T-cell (primary cell): ENCODE data around the gene RNGTT. TPM values are rescaled to one million over a fixed set of nuclear protein-coding genes. Genes with fewer than 3 reads are reported as not detected.

ENCODE experiments used
- ATAC-seq, 4 experiments: fragments of 200-7000 bp in 3 of 4; fragments of 150-1000 bp in 1 of 4; cut with Tn5 transposase; replicated peaks in 1 of 4; 1 replicate in 3 of 4; 2 replicates in 1 of 4; pipeline ENCODE4 v1.10.0; 2021; ENCODE audit warnings: moderate library complexity in 3 of 4, mild to moderate bottlenecking in 2 of 4, moderate number of reproducible peaks in 1 of 4
- CTCF ChIA-PET, 2 donors: fragments of 300-600 bp; sonication (Branson Sonifier 250); formaldehyde crosslinking; loops; one replicate each; lab custom pipeline; 2022; ENCODE audit warnings: antibody characterized with exemption in 2 of 2; lab: Charles Lee
- POLR2A ChIA-PET, 2 donors: fragments of 300-600 bp; sonication (Branson Sonifier 250); formaldehyde crosslinking; loops; one replicate each; lab custom pipeline; 2022; ENCODE audit warnings: antibody characterized with exemption in 2 of 2; lab: Charles Lee
- DNase-seq, 35 experiments: peaks; one replicate each; pipeline versions ENCODE4 v3.0.0 to v3.0.0-alpha.2; 2013 to 2023
- H3K27ac ChIP-seq: one replicate; pipeline ENCODE4 v1.5.1; 2013; ENCODE audit warnings: low read length
- H3K27me3 ChIP-seq, 2 experiments: replicated peaks in 1 of 2; 1 replicate in 1 of 2; 2 replicates in 1 of 2; pipeline versions ENCODE4 v1.6.1 to v1.7.0; 2013; ENCODE audit warnings: low read length in 1 of 2, mixed read lengths in 1 of 2; ENCODE audit not compliant: control insufficient read depth in 2 of 2, insufficient read depth in 2 of 2; ENCODE audit errors: extremely low read depth in 1 of 2
- H3K36me3 ChIP-seq, 2 donors: 1 replicate in 1 of 2; 2 replicates in 1 of 2; pipeline versions ENCODE4 v1.6.1 to v1.7.0; 2013; ENCODE audit warnings: low read length in 1 of 2; ENCODE audit not compliant: control insufficient read depth in 2 of 2, insufficient read depth in 1 of 2; ENCODE audit errors: extremely low read depth in 1 of 2
- H3K4me1 ChIP-seq, 2 experiments: 1 replicate in 1 of 2; 2 replicates in 1 of 2; pipeline versions ENCODE4 v1.6.1 to v1.7.0; 2013; ENCODE audit warnings: low read length in 2 of 2, mixed read lengths in 1 of 2; ENCODE audit not compliant: insufficient read depth in 2 of 2, control insufficient read depth in 1 of 2; ENCODE audit errors: extremely low read depth in 1 of 2
- H3K4me3 ChIP-seq, 2 donors: 1 replicate in 1 of 2; 2 replicates in 1 of 2; pipeline versions ENCODE4 v1.5.1 to v1.7.0; 2013; ENCODE audit warnings: mild to moderate bottlenecking in 2 of 2, low read length in 1 of 2, moderate library complexity in 1 of 2; ENCODE audit not compliant: control insufficient read depth in 1 of 2; ENCODE audit errors: extremely low read depth in 1 of 2
- H3K9me3 ChIP-seq: 2 replicates; pipeline ENCODE4 v1.7.0; 2013
- H3K27ac Mint-ChIP-seq, 2 donors: one replicate each; pipeline ENCODE4 v1.8.0; 2020 to 2021; ENCODE audit warnings: mild to moderate bottlenecking in 2 of 2, mixed read lengths in 2 of 2
- H3K27me3 Mint-ChIP-seq, 2 donors: one replicate each; pipeline ENCODE4 v1.8.0; 2021 to 2022; ENCODE audit warnings: mixed read lengths in 2 of 2
- H3K36me3 Mint-ChIP-seq: one replicate; pipeline ENCODE4 v1.8.0; 2021; ENCODE audit warnings: mixed read lengths
- H3K4me1 Mint-ChIP-seq, 3 donors: one replicate each; pipeline ENCODE4 v1.8.0; 2020 to 2022; ENCODE audit warnings: mixed read lengths in 3 of 3, mild to moderate bottlenecking in 1 of 3
- H3K4me3 Mint-ChIP-seq, 3 donors: one replicate each; pipeline ENCODE4 v1.8.0; 2020 to 2022; ENCODE audit warnings: mild to moderate bottlenecking in 3 of 3, mixed read lengths in 3 of 3, moderate library complexity in 3 of 3
- H3K9me3 Mint-ChIP-seq, 3 donors: one replicate each; pipeline ENCODE4 v1.8.0; 2020 to 2022; ENCODE audit warnings: mixed read lengths in 3 of 3
- WGBS: methylation state at CpG from one replicate; pipeline ENCODE4 v1.1.5; 2013; ENCODE audit warnings: missing lambda C conversion rate; ENCODE audit not compliant: insufficient coverage; 5-methylcytosine and 5-hydroxymethylcytosine counted together
- total RNA-seq, 35 experiments: library from RNA in 6 of 35; stranded (reverse) in 6 of 35; fragments of 120-200 nt in 1 of 35; gene quantifications; one replicate each; pipeline versions ENCODE4 v1.2.1 to v1.2.4 and lab custom pipeline; 2013 to 2026

RNGTT gene
- total RNA-seq, 5 donors from 2014 or later (not counting 1 experiment from before 2014, with no cell fraction given), result 16.6 to 22.2 (median 17.5) TPM

GRCh38 chr6:88651400-88651799 is 312.0 kb downstream of the RNGTT start:
- H3K4me3 ChIP-seq, result no peak overlapping the region
- ATAC-seq, result no peak
- peaks cover 0 to 4% (median 4%) of the 10 kb centered on the region in 3 donors for H3K9me3 Mint-ChIP-seq
- H3K27ac ChIP-seq, result no peak overlapping the region
- H3K36me3 ChIP-seq, result no peaks in the 10 kb centered on the region
- no peak for DNase-seq
- ChIA-PET POLR2A (no interaction called here), CTCF (no interaction called here)
- no peaks in the 10 kb centered on the region for H3K4me1 ChIP-seq
- H3K9me3 ChIP-seq, result no peaks in the 10 kb centered on the region
- no peak overlapping the region for H3K27ac Mint-ChIP-seq
- no peaks in the 10 kb centered on the region for H3K27me3 ChIP-seq
- peaks cover 2 to 5% (median 2%) of the 10 kb centered on the region in 3 donors for H3K4me1 Mint-ChIP-seq
- peaks cover 29% of the 10 kb centered on the region for H3K36me3 Mint-ChIP-seq
- no peaks in the 10 kb centered on the region for H3K27me3 Mint-ChIP-seq
- H3K4me3 Mint-ChIP-seq, result no peak overlapping the region

DNA sequence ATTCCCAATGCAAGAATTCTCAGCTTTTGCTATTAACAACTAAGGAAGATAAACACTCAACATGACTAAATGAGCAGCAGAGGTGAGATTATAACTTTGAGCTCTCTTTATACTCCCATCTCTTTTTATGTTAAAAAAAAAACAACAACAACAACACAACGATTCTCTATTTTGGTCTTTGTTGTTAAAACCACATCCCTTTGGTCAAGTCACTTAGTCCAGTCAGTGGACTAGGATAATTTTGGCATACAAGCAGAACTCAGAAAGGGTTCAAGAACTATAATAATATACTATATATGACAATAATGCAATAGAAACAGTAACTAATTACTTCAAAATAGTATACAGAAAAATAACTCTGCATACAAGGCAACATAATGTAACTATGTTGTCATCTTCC is 312.4 kb downstream of the RNGTT start:
- Mint-ChIP-seq H3K27me3 (no peaks in the 10 kb centered on the region), H3K9me3 (peaks cover 0 to 4% (median 4%) of the 10 kb centered on the region in 3 donors), H3K4me3 (no peak overlapping the region), H3K27ac (no peak overlapping the region), H3K4me1 (peaks cover 2 to 5% (median 2%) of the 10 kb centered on the region in 3 donors), H3K36me3 (peaks cover 28% of the 10 kb centered on the region)
- Histone ChIP-seq H3K36me3 (no peaks in the 10 kb centered on the region), H3K4me1 (no peaks in the 10 kb centered on the region), H3K4me3 (no peak overlapping the region), H3K9me3 (no peaks in the 10 kb centered on the region), H3K27me3 (no peaks in the 10 kb centered on the region), H3K27ac (no peak overlapping the region)
- CTCF ChIA-PET, result no interaction called here
- DNase-seq (no peak), ATAC-seq (no peak)
- WGBS, result no CpG with 5 or more reads among the region's 1 CpG
- POLR2A ChIA-PET, result no interaction called here

DNA sequence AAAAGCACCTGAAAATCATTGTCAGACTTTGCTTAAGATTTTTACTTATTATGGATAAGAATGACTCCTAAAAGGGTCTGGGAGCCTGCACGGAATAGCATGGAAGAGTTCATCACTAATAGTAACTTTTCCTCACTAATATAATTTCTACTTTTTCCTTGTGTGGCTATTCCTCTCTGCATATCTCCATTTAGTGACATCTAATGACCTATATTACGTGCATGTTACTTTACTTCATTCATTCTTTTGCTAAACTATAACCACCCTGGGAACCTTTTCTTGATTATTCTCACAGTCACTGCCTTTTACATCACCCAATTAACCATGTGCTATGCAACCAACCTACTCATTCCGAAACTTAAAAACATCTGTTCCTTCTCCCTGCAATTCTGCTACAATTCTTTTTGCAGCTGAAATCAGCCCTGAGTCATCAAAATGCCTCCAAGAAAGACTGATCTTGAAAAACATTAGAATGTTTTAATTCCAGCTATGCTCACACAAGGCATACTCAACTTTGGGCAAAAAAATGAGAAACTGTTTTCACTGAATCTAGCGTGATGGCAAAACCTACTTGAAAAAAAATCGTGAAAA is 313.3 kb downstream of the RNGTT start:
- no peaks in the 10 kb centered on the region for H3K4me1 ChIP-seq
- Mint-ChIP-seq H3K9me3 (peaks cover 0 to 4% (median 4%) of the 10 kb centered on the region in 3 donors), H3K27me3 (no peaks in the 10 kb centered on the region), H3K36me3 (peaks cover 28% of the 10 kb centered on the region), H3K27ac (no peak overlapping the region), H3K4me3 (no peak overlapping the region), H3K4me1 (peaks cover 2 to 10% (median 2%) of the 10 kb centered on the region in 3 donors)
- CTCF ChIA-PET, result no interaction called here
- DNase-seq, result no peak
- H3K36me3 ChIP-seq, result no peaks in the 10 kb centered on the region
- POLR2A ChIA-PET, result no interaction called here
- H3K9me3 ChIP-seq, result no peaks in the 10 kb centered on the region
- H3K27me3 ChIP-seq, result no peaks in the 10 kb centered on the region
- ATAC-seq, result no peak
- WGBS, result 86% methylated on average over 3 of the region's 5 CpGs
- no peak overlapping the region for H3K4me3 ChIP-seq
- no peak overlapping the region for H3K27ac ChIP-seq

DNA sequence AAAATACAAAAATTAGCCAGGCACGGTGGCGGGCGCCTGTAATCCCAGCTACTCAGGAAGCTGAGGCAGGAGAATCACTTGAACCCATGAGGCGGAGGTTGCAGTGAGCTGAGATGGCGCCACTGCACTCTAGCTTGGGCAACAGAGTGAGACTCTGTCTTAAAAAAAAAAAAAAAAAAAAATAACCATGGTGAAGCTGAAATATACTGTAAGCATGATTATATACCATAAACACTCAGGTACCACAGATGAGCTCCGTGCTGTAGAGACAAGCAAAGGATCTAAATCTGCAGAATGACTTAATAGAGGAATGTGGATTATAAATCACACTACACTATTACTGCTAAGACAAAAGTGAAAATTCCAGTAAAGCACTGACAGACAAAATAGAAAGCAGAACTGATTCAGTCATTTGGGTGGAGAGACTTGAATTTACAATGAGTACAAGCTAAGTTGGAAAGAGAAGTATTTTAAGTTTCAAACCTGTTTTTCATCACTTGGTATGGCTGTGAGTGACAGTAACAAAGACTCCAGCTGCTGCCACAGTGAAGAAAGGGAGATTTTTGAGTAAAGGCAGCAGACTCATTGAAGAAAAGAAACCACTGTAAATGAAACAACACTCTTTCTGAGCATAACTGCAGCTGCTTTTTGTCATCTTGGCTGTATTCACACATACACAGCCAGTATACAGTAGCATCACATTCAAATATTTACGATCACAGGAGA is 322.1 kb downstream of the RNGTT start:
- ChIA-PET CTCF (interaction anchor here (0.6 to 0.7 kb wide), 2 partner anchors 35 to 735 kb away, joined by 3 to 5 read pairs; no protein-coding TSS in a partner anchor), POLR2A (no interaction called here)
- Mint-ChIP-seq H3K9me3 (no peaks in the 10 kb centered on the region), H3K4me3 (no peak overlapping the region), H3K36me3 (peaks cover 5% of the 10 kb centered on the region), H3K27me3 (no peaks in the 10 kb centered on the region), H3K27ac (no peak overlapping the region), H3K4me1 (peaks cover 12 to 19% (median 17%) of the 10 kb centered on the region in 3 donors)
- ATAC-seq, result no peak
- no peak overlapping the region for H3K4me3 ChIP-seq
- H3K27ac ChIP-seq, result no peak overlapping the region
- no CpG with 5 or more reads among the region's 7 CpGs for WGBS
- no peak for DNase-seq
- no peaks in the 10 kb centered on the region for H3K36me3 ChIP-seq
- no peaks in the 10 kb centered on the region for H3K4me1 ChIP-seq
- no peaks in the 10 kb centered on the region for H3K27me3 ChIP-seq
- no peaks in the 10 kb centered on the region for H3K9me3 ChIP-seq

DNA sequence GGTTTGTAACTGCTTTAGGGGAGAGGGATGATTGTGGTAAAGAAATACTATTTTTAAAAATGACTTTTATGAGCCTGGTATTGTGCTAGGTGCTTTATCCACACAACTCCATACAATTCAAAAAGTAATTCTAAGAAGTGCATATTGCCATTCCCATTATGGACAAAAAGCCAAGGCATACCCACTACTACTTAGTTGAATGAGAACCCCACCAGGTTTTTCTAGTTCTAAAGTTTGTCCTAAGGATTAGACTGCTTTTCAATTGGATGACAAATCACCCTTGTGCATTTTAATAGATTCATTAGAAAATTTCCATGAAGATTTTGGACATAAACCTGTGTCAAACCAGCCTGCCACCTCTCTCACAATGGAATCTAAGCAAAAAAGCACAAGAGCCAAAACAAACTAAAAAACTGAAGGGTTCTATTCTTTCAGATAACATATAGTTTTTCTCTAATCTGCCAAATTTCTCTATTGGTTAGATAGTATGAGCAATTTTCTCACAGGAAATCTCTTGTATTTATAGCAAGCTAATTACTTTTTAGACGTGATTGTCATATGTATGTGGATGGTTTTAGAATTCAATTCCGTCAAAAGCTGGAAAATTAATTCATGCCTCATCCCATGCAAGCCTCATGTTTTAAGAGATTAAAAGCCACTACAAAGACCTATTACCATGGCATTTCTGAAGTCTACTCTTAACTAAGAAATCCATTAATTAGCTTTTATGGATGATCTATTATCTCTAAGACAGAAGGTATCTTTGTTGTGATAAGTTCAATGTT is 325.5 kb downstream of the RNGTT start:
- ChIA-PET CTCF (no interaction called here), POLR2A (interaction anchor here in 1 of 2 donors (0.6 kb wide), 1 partner anchor 122 kb away, joined by 3 read pairs; no protein-coding TSS in a partner anchor)
- Mint-ChIP-seq H3K36me3 (peaks cover 17% of the 10 kb centered on the region), H3K27ac (no peak overlapping the region), H3K27me3 (no peaks in the 10 kb centered on the region), H3K9me3 (no peaks in the 10 kb centered on the region), H3K4me1 (peaks cover 8 to 11% (median 8%) of the 10 kb centered on the region in 3 donors), H3K4me3 (no peak overlapping the region)
- H3K9me3 ChIP-seq, result no peaks in the 10 kb centered on the region
- ATAC-seq (no peak), DNase-seq (no peak)
- no peaks in the 10 kb centered on the region for H3K36me3 ChIP-seq
- no peak overlapping the region for H3K4me3 ChIP-seq
- H3K4me1 ChIP-seq, result no peaks in the 10 kb centered on the region
- no CpG with 5 or more reads among the region's 2 CpGs for WGBS
- H3K27ac ChIP-seq, result no peak overlapping the region
- no peaks in the 10 kb centered on the region for H3K27me3 ChIP-seq

- Histone ChIP-seq H3K27me3 (no peaks in the 10 kb centered on the region), H3K4me3 (no peak overlapping the region), H3K9me3 (no peaks in the 10 kb centered on the region), H3K27ac (no peak overlapping the region), H3K36me3 (no peaks in the 10 kb centered on the region), H3K4me1 (no peaks in the 10 kb centered on the region)
- no peaks in the 10 kb centered on the region for H3K27me3 Mint-ChIP-seq
- no peak overlapping the region for H3K4me3 Mint-ChIP-seq
- no peak overlapping the region for H3K27ac Mint-ChIP-seq
- DNase-seq (no peak), ATAC-seq (no peak)
- H3K36me3 Mint-ChIP-seq, result peaks cover 22% of the 10 kb centered on the region
- CTCF ChIA-PET, result no interaction called here
- H3K4me1 Mint-ChIP-seq, result peaks cover 6 to 20% (median 12%) of the 10 kb centered on the region in 3 donors
- no peaks in the 10 kb centered on the region for H3K9me3 Mint-ChIP-seq
- POLR2A ChIA-PET, result no interaction called here
Measured at GRCh38 chr6:88636871-88637270, 326.5 kb downstream of the RNGTT start.
